Body of pancreas (tissue), 4 donors: ENCODE data around the gene ANKRD50.

Experiments
- CTCF ChIP-seq, 7 experiments: fragments of 450-650 bp in 4 of 7; fragments of 200-600 bp in 3 of 7; sonication (generic) in 3 of 7; IDR thresholded peaks; one replicate each; pipeline ENCODE4 v1.5.1; 2016 to 2019; ENCODE audit warnings: antibody characterized with exemption in 7 of 7
- POLR2A ChIP-seq, 3 donors: fragments of 450-650 bp; IDR thresholded peaks; one replicate each; pipeline ENCODE4 v1.6.1; 2016; ENCODE audit warnings: antibody characterized with exemption in 3 of 3, mild to moderate bottlenecking in 2 of 3

DNA sequence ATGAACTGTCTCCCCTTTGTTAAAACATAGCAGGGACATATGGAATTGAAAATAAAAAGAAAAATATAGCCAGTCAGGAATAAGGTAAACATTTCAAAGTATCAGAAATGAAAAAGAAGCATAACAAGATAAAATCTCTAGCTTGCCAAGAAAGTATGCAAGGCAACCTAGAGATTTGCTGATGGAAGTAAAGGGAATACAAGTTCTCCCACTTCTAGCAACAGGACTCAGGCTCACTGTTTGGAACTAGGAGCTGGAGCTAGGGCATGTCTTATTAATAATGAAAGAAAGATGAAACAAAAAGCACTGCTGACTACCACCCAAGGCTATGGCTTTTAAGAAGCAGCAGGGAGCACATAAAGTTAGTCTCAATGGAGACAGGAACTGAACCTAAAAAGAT, 18.2 kb downstream of the ANKRD50 start:
- no peak for TF ChIP-seq CTCF (IDR thresholded peaks at IDR 0.05)
- TF ChIP-seq POLR2A (IDR thresholded peaks at IDR 0.05) = no peak
